Activated naive CD4-positive, alpha-beta T cell (primary cell): ENCODE data around the gene DACT2.
"Not testable (repeated sequence)": the region's sequence is repeated elsewhere in the genome, so short reads cannot be mapped to it uniquely, and the experiment has no call there.

ENCODE experiments used
- DNase-seq, 4 experiments: peaks; one replicate each; lab custom pipeline; 2025; lab: John Stamatoyannopoulos, UW

DACT2 gene

DNA sequence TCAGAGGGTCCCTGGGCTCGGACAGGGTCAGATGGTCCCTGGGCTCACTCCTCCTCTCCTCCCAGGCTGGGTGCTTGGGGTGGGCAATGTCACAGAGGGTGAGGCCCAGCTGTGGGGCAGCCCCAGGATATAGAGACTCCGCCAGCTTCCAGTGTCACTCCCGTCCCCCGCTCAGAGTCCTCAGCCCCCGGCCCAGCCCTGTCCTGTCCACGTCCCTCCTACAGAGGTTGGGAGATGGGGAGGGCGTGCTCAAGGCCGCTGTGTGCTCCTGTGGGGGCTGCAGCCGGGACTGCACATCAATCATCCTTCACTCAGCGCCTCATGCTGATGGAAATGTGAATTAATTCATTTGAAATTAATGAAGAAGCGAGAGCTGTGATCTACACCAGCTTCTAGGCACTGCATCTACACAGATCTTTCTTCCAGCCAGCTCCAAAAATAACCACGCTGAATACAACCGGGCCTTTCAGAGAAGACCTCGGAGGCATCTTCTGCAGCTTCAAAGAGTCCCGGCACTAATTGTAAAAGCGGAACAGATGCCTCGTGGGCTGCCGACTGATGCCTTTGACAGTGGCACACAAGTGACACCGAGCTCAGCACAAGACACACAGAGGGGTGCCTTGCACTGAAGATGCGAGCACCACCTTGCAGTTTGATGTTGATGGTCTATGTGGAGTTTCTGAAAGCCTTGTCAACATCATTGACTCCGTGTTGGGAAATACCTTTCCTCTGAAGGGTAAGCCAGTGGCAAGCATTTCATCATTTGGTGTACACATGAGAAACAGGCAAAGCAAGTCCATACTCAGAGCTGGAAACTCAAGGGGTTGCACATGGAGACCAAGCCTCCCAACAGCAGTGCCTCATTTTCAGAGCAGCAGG is 39.3 kb downstream of the DACT2 start:
- DNase-seq, result no peak

DNA sequence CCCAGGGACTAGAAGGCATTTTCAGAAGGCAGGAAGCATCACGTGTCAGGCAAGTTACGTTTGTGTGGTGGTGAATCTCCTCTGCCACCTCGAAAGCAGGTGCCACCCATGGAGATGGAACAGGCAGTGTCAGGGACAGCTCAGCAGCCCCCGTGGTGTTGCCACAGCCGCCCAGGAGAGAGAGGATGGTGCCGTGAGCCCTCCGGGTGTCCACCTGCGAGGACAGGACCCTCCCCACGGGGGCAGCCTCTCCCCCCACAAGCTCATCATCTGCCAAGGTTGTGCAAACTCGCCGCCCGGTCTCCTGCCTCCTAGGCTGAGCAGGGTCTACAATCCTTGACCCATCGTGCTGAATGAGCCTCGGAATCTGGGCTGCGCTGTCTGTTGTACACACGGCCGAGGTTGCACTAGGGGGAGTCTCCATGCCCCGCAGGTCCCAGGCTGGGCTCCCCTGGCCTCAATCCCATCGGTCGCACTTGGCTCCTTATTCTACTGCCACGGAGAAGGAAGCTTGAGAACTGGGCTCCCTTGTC is 40.1 kb downstream of the DACT2 start:
- DNase-seq, result no peak

DNA sequence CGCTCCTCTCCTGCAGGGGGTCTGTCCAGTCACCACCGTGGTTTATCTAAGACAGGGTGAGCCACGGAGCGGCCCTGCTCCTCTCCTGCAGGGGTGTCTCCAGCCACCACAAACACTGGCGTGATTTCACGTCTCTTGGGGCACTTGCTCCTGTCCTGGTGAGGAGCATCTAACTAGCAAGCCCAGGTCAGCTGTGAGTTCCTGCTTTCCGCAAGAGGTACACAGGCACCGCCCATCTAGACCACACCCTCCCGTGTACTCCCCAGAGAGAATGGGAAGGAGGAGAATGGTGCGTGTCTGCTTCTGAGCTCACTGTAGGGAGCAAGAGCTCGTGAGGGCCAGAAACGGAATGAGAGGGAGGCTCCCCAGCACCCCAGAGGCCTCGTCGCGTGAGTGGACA is 40.7 kb downstream of the DACT2 start:
- DNase-seq, result no peak

DNA sequence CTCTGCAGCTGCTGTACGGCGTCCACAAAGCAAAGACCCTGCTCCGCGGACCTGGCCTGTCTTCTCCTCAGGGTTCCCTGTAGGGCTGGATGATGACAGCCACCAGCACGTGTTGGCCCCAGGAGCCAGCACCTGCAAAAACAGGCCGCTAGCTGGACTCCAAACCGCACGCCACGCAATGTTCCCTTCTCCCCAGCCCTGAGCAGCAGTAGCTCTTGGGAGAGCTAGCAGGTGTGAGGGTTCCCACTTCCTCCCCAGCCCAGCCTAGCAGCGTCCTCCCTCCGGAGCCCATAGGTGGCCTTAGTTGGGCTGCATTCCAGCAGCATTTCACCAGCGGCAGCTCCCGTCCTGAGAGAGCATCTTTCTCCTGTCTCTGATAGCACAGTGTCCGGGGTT is 42.3 kb downstream of the DACT2 start:
- no peak for DNase-seq

DNA sequence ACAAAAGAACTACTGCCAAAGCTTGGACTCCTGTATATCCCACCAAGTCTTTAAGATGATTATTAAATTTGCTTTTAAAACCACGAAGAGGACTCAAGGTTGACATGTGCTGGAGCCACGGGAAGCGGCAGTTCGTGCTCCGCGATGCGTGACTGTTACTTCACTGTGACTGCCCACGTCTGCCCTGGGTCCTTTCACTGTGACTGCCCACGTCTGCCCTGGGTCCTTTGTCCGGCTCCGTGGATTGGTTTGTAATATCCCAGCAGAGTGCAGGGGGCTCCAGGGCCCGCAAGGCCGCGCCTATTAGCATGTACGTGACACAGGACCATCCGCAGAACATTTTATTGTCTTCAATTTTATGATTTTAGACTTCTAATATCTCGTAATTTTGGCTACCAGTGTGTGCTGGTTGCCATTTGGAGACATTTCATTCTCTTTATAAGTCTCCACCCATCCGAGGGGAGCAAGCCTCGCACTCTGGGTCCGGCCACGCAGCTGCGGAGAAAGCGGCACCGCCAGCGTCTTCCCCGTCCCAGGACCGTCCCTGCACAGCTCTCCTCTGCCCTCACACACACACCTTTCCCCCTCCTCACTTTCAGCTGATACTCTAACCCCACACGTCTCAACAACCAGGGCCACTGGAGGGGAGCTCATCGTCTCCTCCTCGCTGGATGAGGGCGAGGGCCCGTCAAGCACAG is 42.9 kb downstream of the DACT2 start:
- DNase-seq, result no peak

DNA sequence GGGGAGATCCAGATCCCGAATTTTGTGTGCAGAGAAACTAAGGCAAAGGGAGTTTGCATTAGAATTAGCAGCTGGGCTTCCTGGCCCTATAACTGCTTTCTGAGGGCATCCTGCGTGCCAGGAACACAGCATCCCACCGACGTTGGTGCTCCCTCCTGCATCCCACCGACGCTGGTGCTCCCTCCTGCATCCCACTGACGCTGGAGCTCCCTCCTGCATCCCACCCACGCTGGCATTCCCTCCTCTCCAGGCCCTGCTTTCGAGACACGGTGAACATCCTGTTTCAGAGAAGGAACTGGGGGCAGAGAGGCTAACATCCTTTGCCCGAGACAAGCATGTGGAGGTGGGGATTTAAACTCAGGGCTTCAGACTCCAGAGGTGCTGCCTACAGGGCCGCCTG is 44.4 kb downstream of the DACT2 start:
- no peak for DNase-seq

DNA sequence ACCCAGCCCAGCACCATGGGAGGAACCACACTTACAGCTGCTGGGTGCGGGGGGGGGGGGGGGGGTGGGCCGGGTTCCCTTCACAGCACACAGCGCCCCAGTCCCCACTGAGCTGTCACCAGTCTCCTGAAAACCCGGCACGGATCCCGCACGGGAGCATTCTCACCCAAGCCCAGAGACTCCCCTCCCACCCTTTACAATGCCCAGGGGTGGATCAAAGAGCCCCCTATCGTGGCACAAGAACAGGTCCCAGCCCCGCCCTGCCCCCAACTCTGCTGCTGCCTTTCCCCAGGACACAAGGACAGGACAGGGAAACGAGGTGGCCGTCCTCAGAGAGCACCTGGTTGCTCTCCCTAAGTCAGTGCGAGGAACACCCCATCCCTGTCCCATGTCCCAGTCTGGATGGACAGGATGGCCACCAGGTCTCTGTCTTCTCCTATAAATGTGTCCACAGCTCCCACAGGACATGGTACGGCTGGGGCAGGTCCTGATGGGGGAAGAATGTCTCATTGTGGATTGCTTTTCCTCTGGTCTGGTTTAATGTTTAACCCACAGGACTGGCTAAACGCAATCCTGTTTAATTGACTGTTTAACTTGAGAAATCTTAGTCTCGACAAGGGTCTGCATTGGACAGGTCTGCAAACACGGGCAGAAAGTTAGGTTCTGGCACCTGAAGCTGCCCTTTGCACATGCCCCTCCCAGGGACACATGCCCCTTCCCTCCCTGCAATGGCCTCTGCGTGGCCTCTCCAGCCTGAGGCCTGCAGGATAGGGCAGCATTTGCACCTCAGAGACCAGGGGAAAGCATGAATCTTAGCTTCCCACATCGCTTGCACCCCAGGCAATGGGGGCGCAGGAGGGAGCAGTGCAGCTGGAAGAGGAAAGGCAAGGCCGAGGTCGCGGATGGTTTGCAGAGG is 45.3 kb downstream of the DACT2 start:
- DNase-seq, result no peak

DNA sequence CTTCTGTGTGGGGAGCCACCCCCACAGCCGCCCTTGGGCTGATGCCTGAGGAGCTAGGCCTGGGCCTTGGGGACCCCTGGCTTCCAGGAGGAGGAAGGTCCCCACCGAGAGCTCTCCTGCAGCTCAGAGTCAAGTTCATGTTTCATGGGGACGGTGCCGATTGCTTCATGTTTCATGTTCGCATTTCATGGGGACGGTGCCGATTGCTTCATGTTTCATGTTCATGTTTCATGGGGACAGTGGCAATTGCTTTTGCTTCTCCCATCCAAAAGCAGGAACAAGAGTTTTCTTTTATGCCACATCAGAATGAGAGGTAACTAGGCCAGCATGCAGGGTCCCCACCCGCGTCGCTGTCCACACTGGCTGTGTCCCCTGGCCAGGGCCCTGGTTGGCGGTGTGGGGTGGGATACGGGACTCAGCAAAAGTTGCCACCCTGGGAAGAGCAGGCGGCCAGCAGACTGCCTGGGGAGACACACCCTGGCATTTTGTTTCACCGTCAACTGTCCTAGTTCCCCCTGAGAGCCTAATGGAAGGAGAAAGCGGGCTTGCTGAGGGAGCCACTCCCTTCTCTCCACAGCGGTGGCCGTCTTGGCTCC is 46.0 kb downstream of the DACT2 start:
- DNase-seq, result no peak

DNA sequence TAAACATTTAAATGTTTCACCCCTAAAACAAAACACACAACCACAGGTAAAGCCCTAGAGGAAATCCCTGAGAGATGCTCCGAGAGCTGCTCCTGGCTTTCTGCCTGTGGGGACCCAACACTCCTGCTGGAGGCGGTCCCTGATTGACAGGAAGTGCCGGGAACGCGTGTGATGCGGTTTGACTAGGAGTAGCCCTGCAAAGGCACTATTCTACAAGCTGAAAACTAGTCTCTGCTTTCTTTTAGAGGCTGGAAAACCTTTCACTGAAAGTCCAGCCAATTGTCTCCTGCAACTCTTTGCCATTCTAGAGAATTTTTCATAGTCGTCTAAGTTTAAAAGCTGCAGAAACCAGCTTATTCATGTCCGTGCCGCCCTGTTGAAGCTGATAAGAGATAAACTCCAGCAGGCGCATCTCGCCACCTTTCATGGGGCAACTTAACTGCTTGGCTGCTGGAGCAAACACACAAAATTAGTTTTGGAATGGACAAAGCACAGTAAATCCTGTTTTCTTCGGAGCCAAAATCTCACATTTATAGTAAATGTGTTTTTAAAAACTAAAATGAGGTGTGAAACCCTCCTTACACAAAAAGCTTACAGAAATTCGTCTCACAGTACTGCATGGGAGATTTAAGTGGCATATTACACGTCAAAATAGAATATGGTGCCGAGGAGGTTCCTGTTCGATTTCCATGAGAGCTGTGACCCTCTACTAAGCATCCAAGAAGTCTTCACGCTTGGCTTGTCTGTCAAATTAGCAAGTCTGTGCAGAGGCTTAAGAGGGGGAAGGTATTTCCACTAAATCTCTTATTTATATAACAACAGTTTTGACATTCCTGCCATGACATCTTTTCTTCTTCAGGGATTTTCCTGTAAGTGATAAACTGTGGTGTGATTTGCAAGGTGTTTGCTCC is 46.9 kb downstream of the DACT2 start:
- no peak for DNase-seq

DNA sequence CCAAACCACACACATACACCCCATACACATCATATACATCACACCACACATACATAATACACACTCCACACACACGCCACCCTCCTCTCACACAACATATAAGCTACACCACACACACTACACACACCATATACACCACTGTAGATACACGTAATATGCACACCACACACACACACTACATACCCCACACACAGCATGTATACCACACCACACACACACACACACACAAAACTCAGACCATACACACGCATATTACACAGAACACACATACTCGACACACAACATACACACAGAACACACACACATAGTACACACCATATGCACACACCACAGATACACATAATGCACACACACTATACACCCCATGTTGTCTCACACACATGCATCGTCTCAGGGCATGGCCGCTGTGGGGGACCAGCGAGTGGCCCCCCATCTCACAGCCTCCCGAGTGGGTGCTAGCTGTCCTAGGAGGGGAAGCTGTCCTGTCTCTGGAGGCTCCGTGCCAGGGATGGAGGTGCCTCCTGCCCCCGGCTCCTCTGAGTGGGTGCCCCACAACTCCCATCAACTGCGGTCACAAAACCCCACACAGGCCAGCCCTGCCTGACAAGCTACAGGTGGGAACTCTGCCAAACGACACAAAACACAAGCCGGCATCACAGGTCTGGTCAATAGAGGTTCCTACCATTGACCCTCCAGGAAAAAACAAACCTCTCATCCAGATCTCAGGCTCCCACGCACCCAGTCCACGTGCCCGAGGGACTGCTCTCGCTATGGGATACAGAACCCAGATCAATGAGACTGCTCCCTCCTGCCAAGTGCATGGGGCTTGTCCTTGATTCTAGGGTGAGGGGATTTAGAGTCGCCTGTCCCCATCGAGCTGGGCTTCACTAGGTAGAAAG is 49.1 kb downstream of the DACT2 start:
- no peak for DNase-seq

DNA sequence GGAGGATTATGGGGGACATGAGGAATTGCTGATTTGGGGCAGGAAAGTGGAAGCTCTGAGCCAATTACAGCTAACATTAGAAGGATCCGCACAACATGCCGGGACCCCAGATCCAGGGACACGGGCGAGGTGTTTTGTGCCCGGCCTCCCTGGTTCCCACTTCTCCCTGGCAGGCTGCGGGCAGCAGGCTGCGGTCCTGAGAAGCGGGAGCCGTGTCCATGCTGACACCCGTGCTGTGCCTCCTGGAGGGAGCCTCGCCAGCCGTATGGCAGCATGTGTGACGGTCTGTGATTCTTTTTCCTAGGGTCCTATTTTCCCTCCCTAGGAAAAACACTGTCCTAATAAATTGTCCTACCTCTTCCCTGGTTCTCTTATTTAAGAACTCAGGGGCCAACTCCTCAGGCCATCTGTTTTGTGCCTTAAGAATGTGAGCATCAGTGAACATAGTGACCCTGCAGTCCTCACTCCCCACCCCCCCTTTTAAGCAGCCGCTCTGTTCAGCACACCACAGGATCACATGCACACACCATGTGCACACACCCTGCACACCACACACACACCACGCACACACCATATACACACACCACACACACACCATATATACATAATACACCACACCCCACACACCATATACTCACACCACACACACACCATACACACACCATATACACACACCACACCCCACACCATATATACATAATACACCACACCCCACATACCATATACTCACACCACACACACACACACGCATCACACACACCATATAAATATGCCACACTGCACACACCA is 49.9 kb downstream of the DACT2 start:
- DNase-seq, result no peak

DNA sequence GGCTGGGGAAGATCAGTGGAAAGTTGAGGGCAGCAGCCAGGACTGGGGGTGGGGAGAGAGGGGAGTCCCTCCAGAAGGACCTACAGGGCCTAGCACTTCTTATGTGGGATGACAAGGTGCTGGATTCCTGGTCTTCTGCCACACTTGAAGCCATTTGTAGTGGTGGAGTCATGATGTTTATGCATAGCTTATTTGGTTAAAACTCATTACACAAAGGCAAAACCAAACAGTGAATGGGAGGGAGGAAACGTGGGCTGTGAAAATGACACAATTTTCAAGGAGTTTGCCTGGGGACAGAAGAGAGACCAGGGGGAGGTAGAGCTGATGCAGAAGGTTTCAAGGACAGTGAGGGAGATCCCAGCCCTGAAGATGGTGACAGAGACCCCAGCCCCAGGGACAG is 50.8 kb downstream of the DACT2 start:
- no peak for DNase-seq

DNA sequence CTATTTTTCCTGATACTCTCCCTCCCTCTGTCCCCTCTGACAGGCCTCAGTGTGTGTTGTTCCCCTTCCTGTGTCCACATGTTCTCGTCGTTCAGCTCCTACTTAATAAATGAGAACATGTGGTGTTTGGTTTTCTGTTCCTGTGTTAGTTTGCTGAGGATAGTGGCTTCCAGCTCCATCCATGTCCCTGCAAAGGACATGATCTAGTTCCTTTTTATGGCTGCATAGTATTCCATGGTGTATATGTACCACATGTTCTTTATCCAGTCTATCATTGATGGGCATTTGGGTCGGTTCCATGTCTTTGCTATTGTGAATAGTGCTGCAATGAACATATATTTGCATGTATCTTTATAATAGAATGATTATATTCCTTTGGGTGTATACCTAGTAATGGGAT is 51.8 kb downstream of the DACT2 start:
- DNase-seq, result not testable (repeated sequence)

DNA sequence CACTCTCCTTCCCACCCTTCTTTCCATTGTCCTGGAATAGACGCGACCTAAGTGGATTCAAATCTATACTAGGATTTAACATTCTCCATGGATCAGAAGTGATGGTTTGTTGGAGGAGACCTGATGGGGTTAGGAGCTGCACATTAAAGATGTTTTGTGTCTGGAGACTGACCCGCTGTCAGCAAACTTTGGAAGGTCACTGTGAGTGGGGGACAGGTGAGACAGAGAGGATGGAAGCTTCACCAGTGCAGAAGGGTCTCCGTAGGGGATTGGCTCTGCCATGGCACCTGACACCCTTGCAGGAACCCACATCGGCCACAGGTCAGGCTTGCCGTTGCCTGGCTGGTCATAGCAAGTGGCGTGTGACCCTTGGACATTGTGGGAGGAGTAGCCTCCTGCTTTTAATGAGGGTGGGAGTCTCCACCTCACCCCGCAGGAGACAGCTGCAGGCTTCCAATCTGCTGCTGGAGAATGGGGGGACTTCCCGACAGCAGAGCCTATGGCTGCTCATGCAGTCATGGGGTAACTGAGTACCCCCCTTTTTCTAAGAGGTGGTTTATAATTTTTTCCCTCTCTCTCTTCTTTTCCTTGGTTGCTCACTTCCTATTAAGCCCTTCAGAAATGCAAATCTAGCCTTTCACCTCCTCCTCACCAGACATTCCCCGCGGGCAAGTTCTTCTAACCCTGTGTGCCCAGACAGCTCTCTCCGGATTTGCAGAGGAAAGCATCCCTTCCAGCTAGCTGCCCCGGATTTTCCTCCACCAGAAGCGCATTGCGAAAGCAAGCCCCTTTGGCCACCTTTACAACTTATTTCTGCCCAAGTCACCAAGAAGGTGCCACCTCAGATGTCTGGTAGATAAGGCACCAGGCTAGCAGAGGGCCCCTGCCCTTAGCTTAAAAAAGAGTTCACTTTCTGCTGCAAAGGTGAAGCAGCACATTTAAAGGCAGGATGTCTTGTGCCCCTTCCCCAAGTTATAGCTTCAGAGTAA is 53.5 kb downstream of the DACT2 start:
- no peak for DNase-seq

DNA sequence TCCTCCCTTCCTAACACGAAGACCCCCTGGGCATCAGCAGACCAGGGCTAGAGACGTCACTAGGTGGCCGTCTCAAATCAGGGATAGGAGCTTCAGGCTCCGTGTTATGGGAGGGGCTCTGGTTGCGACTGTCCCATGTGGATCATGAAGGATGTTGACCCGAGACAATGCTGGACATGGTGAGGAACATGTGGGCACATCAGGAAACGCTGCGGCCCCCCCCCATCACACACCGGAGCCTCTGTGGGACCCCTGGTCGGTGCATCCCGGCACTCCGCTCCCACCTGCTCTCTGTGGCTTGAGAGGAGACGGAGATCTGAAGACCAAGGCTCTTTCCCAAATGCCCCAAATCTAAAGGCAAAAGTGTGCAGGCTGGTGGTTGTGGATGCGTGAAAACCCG is 54.2 kb downstream of the DACT2 start:
- DNase-seq, result no peak

DNA sequence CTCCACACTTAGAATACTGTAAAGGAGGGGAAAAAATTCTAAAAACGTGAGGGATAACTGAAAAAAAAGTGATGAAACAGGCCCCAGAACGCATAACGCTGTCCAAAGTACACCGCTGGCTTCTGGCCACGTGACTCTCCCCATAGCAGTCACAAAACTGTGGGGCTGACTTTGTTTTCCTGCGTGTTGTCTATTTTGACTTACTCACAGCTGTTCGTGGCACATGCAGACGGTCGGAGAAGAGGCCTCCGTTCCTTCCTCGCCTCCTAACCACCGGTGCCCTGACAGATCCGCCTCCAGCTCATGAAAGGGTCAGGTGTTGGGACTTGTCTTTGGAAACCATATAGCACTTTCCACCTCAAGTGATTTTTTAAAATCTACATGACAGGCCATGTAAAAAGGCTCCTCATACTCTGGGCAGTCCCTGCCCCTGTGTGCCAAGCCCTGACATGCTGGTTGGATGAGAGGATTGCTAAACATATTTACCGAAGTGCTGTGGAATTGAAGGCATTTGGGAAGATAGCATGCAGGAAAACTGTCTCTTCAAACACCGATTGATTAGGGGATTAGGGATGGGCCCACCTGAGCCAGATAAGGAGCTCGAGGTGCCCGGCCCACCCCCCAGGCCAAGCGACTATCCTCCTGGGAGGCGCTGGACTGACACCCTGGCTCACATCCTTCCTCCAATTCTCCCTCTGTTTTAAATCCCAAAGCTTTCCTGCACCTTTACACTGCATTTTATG is 54.8 kb downstream of the DACT2 start:
- no peak for DNase-seq

DNA sequence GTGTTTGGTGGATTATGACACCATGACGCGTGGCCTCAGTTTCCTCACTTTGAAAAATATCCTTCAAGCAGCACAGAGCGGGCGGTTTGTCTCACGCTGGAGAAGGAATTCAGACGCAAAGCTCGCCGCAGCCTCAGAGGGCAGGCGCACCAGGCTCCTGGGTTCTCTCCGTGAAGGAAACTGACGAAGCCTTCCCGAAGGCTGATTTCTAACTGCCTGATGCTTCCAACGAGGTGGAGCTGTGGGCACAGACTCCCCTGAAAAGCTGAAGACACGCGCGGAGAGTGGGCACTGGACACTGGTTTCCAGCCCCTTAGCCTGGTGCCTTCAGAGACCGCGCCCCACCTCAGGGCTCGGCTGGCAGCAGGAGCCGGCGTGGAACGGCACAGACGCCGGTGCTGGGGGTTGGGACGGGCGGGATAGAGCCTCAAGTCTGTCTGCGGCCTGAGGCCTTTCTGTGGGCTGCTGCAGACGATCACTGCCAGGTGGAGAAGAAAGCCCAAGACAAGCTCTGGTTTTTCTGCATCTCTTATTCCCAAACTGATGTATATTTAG is 56.1 kb downstream of the DACT2 start:
- DNase-seq, result no peak
